ENCODE data around the gene ARHGAP19.

Gene ARHGAP19, protein sequence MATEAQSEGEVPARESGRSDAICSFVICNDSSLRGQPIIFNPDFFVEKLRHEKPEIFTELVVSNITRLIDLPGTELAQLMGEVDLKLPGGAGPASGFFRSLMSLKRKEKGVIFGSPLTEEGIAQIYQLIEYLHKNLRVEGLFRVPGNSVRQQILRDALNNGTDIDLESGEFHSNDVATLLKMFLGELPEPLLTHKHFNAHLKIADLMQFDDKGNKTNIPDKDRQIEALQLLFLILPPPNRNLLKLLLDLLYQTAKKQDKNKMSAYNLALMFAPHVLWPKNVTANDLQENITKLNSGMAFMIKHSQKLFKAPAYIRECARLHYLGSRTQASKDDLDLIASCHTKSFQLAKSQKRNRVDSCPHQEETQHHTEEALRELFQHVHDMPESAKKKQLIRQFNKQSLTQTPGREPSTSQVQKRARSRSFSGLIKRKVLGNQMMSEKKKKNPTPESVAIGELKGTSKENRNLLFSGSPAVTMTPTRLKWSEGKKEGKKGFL

DNA sequence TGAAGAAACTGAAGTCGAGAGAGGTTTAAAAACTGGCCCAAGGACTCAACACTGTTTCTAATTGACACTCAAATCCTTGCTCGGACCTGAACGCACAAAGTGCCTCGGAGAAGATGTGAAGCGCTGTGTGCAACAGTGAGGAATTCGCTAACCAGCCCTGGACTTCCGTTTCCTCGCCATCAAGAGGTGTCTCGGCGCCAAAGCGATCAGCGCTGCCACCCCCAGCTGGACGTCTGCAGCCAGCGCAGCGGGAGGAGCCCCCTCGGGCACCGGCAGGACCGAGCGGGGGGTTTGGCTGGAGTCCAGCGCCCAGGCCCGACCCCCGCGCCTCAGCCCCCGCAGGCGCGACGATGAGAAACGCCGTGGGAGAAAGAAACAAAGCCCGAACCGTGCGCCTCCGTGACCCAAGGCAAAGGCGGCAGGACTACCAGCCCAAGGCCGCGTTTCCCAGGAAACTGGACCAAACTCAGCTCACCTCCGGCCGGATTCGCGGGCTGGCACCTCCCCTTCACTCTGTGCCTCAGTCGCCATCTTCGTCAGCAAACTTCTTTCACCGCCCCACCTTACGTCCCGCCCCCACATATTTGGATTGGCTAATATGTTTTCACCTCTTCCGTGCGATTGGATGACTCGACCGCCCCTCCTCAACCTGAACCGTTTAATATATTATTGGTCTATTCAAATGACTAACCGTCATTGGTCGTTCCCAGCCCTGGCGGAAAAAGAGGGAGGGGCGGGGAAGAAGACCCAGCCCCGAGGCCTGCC is at the start of gene ARHGAP19:
TSS of gene ARHGAP19 (minus strand) at position 541 of the 765 bp plus-strand sequence. CDS start at position 531, 10 bp downstream.
- peak; percentile 100 for DNase-seq
- in situ Hi-C loops (cut with MboI; ENCODE audit: low pct_unique_long_range_greater_than_20kb, low sequenced_read_pairs) = no loop called here

DNA sequence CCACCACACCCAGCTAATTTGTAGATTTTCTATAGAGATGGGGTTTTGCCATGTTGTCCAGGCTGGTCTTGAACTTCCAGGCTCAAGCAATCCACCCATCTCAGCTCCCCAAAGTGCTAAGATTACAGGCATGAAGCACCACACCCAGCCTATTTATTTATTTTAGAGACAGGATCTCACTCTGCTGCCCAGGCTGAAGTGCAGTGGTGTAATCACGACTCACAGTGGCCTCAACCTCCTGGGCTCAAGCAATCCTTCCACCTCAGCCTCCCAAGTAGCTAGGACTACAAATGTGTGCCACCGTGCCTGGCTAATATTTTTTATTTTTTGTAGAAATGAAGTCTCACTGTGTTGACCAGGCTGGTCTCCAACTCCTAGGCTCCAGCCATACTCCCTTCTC is 49.0 kb upstream of the ARHGAP19 start:
- in situ Hi-C loops (cut with MboI; ENCODE audit: low pct_unique_long_range_greater_than_20kb, low sequenced_read_pairs) = no loop called here
- no peak for DNase-seq

DNA sequence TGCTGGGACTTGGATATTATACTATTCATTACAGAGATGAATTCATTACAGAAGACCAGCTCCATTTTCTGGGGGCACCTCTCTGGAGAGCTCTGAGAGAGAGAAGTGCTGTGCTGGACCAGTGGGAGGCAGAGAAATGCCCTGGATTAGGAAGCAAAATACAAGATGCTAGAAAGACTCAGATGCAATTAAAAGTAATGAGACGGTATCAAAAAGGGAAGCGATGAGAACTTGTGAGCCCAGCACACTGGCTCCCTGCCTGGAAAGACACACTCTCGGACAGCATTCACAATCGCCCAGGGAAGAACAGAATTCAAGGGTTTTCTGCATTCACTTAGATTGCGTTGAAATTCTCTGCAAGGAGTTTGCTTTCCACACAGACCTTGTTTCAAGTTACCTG is 45.6 kb upstream of the ARHGAP19 start:
- no peak for DNase-seq
- in situ Hi-C loops (cut with MboI; ENCODE audit: low pct_unique_long_range_greater_than_20kb, low sequenced_read_pairs) = no loop called here

DNA sequence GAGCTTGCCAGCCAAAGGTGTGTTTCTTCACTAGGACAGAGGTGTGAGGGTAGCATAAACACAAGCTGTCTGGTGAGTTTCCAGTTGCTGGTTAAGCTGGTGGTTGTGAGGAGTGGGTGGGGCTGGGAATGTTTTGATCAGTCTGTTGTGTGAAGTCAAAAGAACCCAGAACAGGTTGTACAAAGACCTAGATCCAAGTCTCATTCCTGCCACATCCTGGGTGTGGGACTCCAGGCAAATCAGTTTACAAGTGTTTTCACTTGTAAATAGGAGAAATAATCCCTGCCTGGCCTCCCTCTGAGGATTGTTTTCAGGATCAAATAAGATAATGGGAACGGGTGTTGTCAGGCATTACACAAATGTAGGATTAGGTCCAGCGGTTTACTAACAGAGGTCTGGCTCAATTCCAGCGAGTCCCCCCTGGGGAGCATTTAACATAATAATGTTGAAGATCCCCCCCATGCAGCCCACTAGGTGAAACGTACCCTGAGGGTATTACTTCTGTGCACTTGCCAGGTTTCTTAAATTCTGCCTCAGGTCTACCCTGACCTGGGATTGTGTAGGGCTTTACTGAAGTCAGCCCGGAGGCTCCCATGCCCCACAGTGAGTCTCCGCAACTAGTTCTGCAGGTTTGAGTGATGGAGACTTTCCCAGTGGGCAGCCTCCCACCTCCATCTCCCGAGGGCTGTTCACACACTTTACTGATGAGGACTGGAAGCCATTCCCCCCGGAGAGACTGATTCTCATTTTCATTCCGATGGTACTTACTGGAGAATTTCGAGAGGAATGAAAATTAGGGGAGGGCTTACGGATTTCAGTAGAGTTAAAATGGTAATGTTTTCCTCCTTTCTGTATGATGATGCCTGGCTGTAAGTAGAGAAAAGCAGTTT is 44.8 kb upstream of the ARHGAP19 start:
- DNase-seq = no peak
- in situ Hi-C loops (cut with MboI; ENCODE audit: low pct_unique_long_range_greater_than_20kb, low sequenced_read_pairs) = no loop called here

DNA sequence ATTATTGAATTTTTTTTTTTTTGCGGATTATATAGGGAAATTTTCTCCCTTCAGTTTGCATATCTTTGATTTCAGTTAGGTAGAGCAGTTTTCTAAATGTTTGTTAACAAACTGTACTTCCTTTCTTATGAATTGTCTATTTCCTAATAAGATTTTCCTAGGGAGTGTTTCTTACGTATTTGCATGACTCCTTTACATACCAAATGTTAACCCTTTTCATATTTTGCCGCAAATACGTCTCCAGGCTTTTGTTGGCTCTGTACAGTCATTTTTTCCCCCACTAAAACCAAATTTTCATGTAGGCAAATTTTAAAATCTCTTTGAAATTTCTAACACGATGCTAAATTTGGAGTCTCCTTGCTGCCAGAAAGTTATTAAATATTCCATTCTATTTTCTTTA is 44.0 kb upstream of the ARHGAP19 start:
- no peak for DNase-seq
- in situ Hi-C loops (cut with MboI; ENCODE audit: low pct_unique_long_range_greater_than_20kb, low sequenced_read_pairs) = no loop called here

DNA sequence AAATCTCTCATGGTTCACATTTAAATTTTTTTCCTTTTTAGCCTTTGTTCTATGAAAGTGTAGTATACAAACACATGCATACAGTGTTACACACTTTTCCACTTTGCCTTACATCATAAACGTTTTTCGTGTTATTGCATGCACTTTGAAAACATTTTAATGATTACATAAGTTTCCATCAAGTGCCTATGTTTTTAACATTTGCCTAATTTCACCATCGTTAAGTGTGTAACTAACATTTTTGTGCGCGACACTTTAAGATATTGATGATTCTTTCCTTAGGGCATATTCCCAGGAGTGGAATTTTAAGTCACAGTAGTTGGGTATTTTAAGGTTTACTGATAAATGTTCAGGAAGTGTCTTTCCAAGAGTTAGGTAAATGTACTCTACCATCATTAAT is 43.6 kb upstream of the ARHGAP19 start:
- no peak for DNase-seq
- in situ Hi-C loops (cut with MboI; ENCODE audit: low pct_unique_long_range_greater_than_20kb, low sequenced_read_pairs) = no loop called here

DNA sequence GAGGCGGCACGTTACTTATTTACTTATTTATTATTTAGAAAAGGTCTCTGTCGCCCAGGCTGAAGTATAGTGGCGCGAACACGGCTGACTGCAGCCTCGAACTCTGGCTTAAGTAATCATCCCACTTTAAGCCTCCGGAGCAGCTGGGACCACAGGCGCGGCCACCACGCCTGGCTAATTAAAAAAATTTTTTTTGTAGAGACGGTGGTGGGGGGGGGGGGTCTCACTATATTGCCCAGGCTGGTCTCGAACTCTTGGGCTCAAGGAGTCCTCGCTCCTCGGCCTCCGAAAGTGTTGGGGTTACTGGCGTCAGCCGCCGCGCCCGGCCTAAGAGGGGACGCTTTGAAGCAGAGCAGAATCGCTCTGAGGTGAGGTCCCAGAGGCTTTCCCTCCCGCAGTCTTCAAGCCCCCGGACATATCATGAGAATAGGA is 42.8 kb upstream of the ARHGAP19 start:
- in situ Hi-C loops (cut with MboI; ENCODE audit: low pct_unique_long_range_greater_than_20kb, low sequenced_read_pairs) = no loop called here

DNA sequence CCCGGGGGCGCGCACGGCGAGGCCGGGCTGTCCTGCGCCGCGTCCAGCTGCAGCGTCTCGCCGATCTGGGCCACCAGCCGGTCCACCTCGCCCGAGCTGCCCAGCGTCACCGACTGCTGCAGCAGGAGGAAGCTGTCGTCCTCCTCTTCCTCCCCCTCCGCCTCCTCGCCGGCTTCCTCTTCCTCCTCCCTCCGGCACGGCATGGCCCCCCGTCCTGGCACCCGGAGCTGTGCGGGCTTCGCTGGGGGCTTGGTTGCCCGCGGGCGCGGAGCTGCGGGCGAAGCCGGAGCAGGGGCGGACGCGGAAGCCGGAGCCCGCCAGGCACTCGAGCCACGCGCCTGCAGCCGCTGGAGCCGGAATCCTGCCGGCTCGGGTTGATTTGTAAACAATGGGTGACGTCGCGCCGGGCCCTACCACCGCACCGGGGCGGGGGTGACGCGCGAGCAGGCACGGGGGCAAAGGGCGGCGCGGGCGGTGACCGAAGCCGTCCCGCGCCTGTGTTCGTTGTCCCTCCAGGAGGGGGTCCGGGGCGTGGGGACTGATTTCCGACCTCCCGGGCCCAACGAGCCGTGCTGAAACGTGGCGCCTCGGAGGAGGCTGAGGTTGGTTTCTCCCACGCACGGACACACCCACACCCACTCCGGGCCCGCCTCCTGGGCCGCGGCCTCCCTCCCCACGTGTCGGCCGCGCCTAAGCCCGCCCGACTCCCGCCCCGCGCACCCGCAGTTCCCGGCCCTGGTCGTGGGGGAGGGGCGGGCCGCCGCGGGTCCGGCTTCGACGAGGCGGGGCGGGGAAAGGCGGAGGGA is 42.1 kb upstream of the ARHGAP19 start, which contains the start of gene FRAT2:
TSS of gene FRAT2 (minus strand) at position 360 of the 806 bp plus-strand sequence. CDS start at position 203, 157 bp downstream.
- peak; percentile 90 for DNase-seq
- in situ Hi-C loops (cut with MboI; ENCODE audit: low pct_unique_long_range_greater_than_20kb, low sequenced_read_pairs) = no loop called here

More for the DNA sequence above, 42.8 kb upstream of the ARHGAP19 start:
- no peak for DNase-seq

DNA sequence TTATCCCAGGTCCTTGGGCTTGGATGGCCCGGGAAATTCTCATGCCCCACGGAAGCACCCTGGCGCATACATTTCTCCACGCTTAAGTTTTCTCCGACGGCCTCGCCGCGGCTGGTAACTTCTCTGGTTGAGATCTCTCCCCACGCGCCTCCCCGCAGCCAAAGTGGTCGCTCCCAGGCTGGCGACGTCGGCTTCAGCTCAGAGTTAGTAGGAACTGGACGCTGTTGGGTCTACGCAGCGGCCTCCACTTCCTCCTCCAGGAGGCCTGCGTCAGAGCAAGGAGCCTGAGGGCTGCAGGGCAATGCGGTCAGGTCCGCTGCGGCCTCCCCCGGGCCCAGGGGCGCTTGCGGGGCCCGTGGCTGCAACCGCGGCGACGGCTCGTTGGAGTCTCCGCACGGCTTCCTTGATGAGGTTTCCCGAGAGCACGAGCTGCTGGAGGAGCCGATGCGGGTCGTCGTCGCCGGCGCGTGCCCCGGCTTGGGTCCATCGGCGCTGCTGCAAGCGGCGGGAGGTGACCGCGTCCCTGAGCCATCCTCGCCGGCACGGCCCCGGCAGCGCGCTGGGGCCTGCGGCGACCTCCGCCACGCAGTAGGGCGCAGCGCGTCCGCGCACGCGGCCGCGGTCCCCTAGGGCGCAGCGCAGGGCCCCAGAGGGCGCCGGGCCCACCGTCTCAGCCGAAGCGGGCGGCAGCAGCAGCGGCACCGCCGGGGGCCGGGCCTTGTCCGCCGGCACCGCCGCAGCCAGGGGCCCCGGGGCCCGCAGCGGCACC is 41.3 kb upstream of the ARHGAP19 start:
- DNase-seq = peak; percentile 75
- in situ Hi-C loops (cut with MboI; ENCODE audit: low pct_unique_long_range_greater_than_20kb, low sequenced_read_pairs) = no loop called here

DNA sequence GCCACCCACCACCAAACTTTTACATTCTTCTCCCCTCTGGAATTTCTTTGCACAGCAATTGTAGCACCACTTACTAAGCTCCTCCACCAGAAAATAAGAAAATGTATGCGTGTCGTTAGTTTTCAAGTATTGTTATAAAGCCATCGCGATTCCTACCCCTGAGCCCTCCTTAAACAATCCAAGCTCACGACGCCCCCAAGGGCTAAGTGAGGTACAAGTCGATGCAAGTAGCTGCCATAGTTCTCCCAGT is 40.8 kb upstream of the ARHGAP19 start:
- no peak for DNase-seq
- in situ Hi-C loops (cut with MboI; ENCODE audit: low pct_unique_long_range_greater_than_20kb, low sequenced_read_pairs) = no loop called here

DNA sequence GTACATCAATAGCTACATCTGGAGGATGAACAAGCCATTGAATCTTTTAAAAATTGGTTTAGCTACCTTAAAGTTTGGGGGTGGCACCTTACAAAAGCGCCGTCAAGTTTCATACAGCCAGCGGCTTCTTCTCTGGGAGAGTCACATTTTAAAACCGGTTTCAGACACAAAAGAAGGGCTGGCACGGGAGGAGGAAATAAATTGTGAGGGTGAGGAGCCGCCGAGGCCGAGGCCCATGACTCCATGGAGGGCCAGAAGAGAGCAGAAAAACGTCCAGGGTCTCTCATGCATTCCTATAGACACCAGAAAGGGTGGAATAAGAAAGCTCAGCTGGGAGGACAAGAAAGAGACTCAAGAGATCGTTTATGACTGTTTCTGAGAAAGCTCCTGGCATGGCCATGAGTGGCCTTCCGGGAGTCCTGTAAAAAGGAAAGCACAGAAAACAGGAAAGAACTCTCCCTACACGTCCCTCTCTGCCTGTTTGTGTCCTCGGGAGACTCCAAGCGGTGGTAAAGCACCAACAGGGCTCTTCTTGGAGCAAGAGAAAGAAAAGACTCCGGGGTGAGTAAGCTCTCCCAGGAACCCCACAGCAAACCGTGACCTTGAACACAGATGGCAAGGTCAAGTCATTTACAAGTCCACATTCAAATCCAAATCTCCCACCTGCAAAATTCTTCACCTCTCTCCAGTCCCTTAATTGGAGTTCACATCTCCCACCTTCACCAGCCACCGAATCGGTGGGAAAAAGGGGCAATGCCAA is 40.3 kb upstream of the ARHGAP19 start:
- in situ Hi-C loops (cut with MboI; ENCODE audit: low pct_unique_long_range_greater_than_20kb, low sequenced_read_pairs) = no loop called here
- peak; percentile 61 for DNase-seq

DNA sequence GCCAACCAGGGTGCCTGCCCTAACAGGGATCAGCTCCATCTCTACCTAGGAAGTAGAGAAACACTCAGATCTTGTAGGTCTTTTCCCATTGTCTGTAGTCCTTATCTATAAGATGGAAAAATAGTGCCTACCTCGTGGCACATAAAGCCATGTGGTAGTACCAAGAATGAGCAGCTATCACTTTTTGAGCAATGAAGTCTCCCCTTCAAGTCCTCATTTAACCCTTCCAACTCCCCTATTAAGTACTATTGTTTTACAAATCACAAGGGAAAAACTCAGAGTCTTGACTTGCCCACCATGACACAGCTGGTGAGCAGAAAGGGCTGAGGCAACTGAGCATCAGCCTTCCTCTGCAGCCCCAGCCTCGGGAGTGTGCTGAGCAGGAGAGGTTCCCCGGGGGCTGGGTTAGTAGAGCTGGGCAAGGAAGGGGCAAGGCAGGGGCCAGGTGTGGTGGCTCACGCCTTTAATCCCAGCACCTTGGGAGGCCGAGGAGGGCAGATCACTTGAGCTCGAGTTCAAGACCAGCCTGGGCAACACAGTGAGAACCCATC is 38.8 kb upstream of the ARHGAP19 start:
- no peak for DNase-seq
- in situ Hi-C loops (cut with MboI; ENCODE audit: low pct_unique_long_range_greater_than_20kb, low sequenced_read_pairs) = no loop called here

DNA sequence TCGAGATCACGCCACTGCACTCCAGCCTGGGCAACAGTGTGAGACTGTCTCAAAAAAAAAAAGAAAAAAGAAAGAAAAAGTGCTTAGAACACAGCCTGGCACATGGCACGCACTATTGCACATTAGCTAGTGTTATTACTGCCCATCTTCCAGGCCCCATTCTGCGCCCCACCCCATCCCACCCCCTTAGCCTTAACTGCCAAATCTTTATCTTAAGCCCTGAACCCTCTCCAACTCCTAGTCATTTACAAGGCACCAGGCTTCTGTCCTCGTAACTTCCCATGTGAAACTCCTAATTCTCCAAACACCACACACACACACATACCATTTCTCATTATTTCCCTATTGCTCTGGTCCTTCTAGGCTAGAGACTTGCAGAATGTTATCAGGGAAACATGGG is 37.3 kb upstream of the ARHGAP19 start:
- DNase-seq = no peak
- in situ Hi-C loops (cut with MboI; ENCODE audit: low pct_unique_long_range_greater_than_20kb, low sequenced_read_pairs) = no loop called here

DNA sequence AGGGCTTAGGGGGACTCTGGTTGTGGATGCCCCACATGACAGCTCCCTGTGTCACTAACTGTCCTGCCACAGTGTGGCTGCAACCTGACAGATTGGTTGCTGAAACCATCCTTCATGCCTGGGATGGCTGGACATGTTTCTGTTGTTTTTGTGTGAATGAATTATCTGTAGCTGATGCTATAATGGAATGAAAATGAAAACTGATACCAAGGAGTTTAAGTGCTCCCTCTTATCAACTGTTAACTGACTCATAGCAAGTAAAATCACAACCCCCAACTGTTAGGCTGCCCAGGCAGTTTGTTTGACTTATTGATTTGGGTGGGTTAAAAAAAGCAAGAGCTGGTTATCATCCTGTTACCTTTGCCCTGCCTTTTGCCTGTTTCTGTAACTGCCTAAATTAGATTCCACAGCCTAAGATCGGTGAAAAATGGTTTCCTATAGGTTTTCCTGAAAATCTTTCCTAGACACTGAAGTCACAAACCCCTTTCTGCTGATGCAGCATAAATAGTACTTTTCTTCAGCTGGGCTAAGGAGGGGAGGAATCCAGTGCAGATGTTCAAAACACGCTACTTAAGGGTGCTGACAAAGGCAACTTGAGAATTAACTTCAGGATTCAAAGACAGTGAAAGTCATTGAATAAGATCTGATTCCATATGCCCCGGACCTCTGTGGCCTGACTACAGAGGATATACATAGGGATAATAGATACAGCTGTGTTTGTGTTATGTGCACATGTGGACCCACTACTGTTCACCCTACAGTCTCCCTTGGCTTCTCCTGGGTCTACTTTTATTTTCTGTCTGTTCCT is 36.4 kb upstream of the ARHGAP19 start:
- in situ Hi-C loops (cut with MboI; ENCODE audit: low pct_unique_long_range_greater_than_20kb, low sequenced_read_pairs) = no loop called here

DNA sequence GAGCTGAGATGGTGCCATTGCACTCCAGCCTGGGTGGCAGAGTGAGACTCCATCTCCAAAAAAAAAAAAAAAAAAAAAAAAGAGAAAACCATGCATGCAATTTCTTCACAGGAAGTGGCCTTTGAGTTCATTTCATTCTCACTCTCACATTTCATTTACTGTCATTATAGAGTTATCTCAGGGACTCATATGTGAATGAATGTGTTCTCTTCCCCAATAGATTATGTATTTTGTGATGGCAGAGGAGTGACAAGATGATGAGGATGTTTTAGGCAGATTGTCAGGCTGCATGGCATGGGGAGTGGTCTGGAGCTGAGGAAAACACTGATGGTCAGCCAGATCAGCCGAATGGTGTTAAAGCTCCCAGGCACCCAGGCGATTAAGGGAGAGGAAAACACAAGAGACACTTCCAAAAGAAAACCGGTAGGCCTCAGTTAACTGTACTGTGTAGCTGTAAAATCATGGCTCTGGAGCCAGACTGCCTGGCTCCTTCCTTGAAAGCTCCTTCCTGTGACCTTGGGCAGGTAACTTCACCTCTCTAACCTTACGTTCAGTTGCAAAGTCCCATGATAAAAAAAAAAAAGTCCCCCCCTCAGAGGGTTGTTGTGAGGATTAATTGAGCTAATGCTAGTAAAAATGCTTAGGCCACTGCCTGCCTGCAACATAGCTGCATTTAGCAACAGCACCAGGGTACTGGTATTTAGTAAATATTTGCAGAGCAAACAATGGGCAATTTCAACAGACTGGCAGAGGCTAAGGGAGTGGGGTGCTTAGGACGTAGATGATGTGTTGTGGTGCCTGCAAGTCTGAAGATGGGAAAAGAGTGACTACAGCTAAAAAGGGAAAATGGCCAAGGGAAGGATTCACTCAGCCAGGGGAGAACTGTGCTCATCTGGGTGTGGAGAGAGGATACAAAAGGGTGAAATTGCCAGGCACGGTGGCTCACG is 35.2 kb upstream of the ARHGAP19 start:
- no peak for DNase-seq
- in situ Hi-C loops (cut with MboI; ENCODE audit: low pct_unique_long_range_greater_than_20kb, low sequenced_read_pairs) = no loop called here

More for the DNA sequence above, 36.4 kb upstream of the ARHGAP19 start:
- no peak for DNase-seq

Measured in KBM-7 (cell line).